Type B pancreatic cell (in vitro differentiated cells): Measurements from ENCODE around the gene AMBRA1. TPM values are rescaled to one million over a fixed set of nuclear protein-coding genes. Genes with fewer than 3 reads are reported as not detected.

ENCODE experiments used
- DNase-seq: peaks from one replicate; pipeline ENCODE4 v3.0.0; 2021; ENCODE audit warnings: mixed read lengths; ENCODE audit not compliant: unreplicated experiment; ENCODE audit errors: extremely low spot score
- H3K27ac Mint-ChIP-seq: 2 replicates; pipeline ENCODE4 v1.8.0; 2021; ENCODE audit warnings: mild to moderate bottlenecking, mixed read lengths
- H3K27me3 Mint-ChIP-seq: 2 replicates; pipeline ENCODE4 v1.8.0; 2021; ENCODE audit warnings: mixed read lengths
- H3K36me3 Mint-ChIP-seq: 2 replicates; pipeline ENCODE4 v1.8.0; 2021; ENCODE audit warnings: mixed read lengths
- H3K4me1 Mint-ChIP-seq: one replicate; pipeline ENCODE4 v1.8.0; 2021; ENCODE audit warnings: mixed read lengths; ENCODE audit not compliant: unreplicated experiment
- H3K4me3 Mint-ChIP-seq: 2 replicates; pipeline ENCODE4 v1.8.0; 2021; ENCODE audit warnings: mild to moderate bottlenecking, mixed read lengths
- H3K9me3 Mint-ChIP-seq: 2 replicates; pipeline ENCODE4 v1.8.0; 2021; ENCODE audit warnings: mixed read lengths
- CTCF ChIP-seq: fragments of 200-600 bp; sonication (generic); conservative IDR thresholded peaks from 2 replicates; pipeline ENCODE4 v1.5.0; 2021; ENCODE audit warnings: antibody characterized with exemption, mild to moderate bottlenecking
- total RNA-seq: library from RNA; stranded (reverse); gene quantifications from 2 replicates; pipeline ENCODE4 v1.2.1, GENCODE V29; 2021; ENCODE audit warnings: low replicate concordance

The AMBRA1 gene
- total RNA-seq, 1 donor from 2014 or later, result 38.8 TPM

- Mint-ChIP-seq H3K36me3 (peaks cover 21% of the 10 kb centered on the region), H3K27me3 (no peaks in the 10 kb centered on the region), H3K27ac (no peak overlapping the region), H3K4me1 (peaks cover 5% of the 10 kb centered on the region), H3K4me3 (no peak overlapping the region), H3K9me3 (peaks cover 4% of the 10 kb centered on the region)
- no peak for TF ChIP-seq CTCF
- no peak for DNase-seq
Measured at GRCh38 chr11:46577058-46577457, 16.8 kb downstream of the AMBRA1 start.

GRCh38 chr11:46574656-46575055, 19.2 kb downstream of the AMBRA1 start:
- no peaks in the 10 kb centered on the region for H3K4me1 Mint-ChIP-seq
- no peak overlapping the region for H3K4me3 Mint-ChIP-seq
- DNase-seq, result no peak
- no peaks in the 10 kb centered on the region for H3K9me3 Mint-ChIP-seq
- TF ChIP-seq CTCF, result no peak
- H3K27ac Mint-ChIP-seq, result no peak overlapping the region
- H3K36me3 Mint-ChIP-seq, result peaks cover 14% of the 10 kb centered on the region
- H3K27me3 Mint-ChIP-seq, result no peaks in the 10 kb centered on the region

GRCh38 chr11:46570790-46571398, 22.9 kb downstream of the AMBRA1 start:
- Mint-ChIP-seq H3K4me1 (no peaks in the 10 kb centered on the region), H3K27ac (no peak overlapping the region), H3K27me3 (no peaks in the 10 kb centered on the region), H3K36me3 (peaks cover 8% of the 10 kb centered on the region), H3K4me3 (no peak overlapping the region), H3K9me3 (no peaks in the 10 kb centered on the region)
- no peak for TF ChIP-seq CTCF
- DNase-seq, result no peak

- Mint-ChIP-seq H3K9me3 (no peaks in the 10 kb centered on the region), H3K4me1 (peaks cover 10% of the 10 kb centered on the region), H3K27me3 (no peaks in the 10 kb centered on the region), H3K36me3 (peaks cover 3% of the 10 kb centered on the region), H3K27ac (no peak overlapping the region), H3K4me3 (no peak overlapping the region)
- no peak for TF ChIP-seq CTCF
- no peak for DNase-seq
Measured at GRCh38 chr11:46565232-46565840, 28.5 kb downstream of the AMBRA1 start.

- Mint-ChIP-seq H3K36me3 (peaks cover 3% of the 10 kb centered on the region), H3K27ac (no peak overlapping the region), H3K4me1 (peaks cover 17% of the 10 kb centered on the region), H3K9me3 (no peaks in the 10 kb centered on the region), H3K4me3 (no peak overlapping the region), H3K27me3 (no peaks in the 10 kb centered on the region)
- TF ChIP-seq CTCF, result no peak
- no peak for DNase-seq
Measured at GRCh38 chr11:46564459-46564858, 29.4 kb downstream of the AMBRA1 start.
